CD14-positive monocyte (primary cell): Measurements from ENCODE around the gene NLK. TPM values are rescaled to one million over a fixed set of nuclear protein-coding genes. Genes with fewer than 3 reads are reported as not detected.

Experiments used
- DNase-seq, 3 donors: peaks; one replicate each; pipeline ENCODE4 v3.0.0-alpha.2; 2011 to 2022
- H2AFZ ChIP-seq: 2 replicates; pipeline ENCODE4 v1.6.0; 2012; ENCODE audit warnings: mild to moderate bottlenecking, low read depth, low read length, inconsistent platforms; ENCODE audit not compliant: insufficient read depth, poor library complexity, severe bottlenecking
- H3K27ac ChIP-seq, 2 donors: 1 replicate in 1 of 2; 2 replicates in 1 of 2; pipeline ENCODE4 v1.5.1; 2012 to 2013; ENCODE audit warnings: low read length in 2 of 2, control low read depth in 1 of 2, inconsistent platforms in 1 of 2, low read depth in 1 of 2, mild to moderate bottlenecking in 1 of 2
- H3K27me3 ChIP-seq, 2 donors: one replicate each; pipeline versions ENCODE4 v1.6.0 to v1.6.1; 2011 to 2013; ENCODE audit warnings: low read length in 2 of 2; ENCODE audit not compliant: control insufficient read depth in 2 of 2, insufficient read depth in 2 of 2
- H3K36me3 ChIP-seq, 2 donors: replicated peaks in 1 of 2; 1 replicate in 1 of 2; 2 replicates in 1 of 2; pipeline versions ENCODE4 v1.5.1 to v1.6.1; 2012 to 2013; ENCODE audit warnings: low read length in 2 of 2, control low read depth in 1 of 2, inconsistent platforms in 1 of 2, mild to moderate bottlenecking in 1 of 2; ENCODE audit not compliant: insufficient read depth in 2 of 2, control insufficient read depth in 1 of 2
- H3K4me1 ChIP-seq, 2 donors: 1 replicate in 1 of 2; 2 replicates in 1 of 2; pipeline versions ENCODE4 v1.5.1 to v1.6.1; 2012 to 2013; ENCODE audit warnings: low read length in 2 of 2, control low read depth in 1 of 2, inconsistent platforms in 1 of 2, mild to moderate bottlenecking in 1 of 2, moderate library complexity in 1 of 2; ENCODE audit not compliant: insufficient read depth in 2 of 2, control insufficient read depth in 1 of 2
- H3K4me2 ChIP-seq: replicated peaks from 2 replicates; pipeline ENCODE3; 2012; ENCODE audit warnings: low read length, moderate library complexity, mild to moderate bottlenecking; ENCODE audit not compliant: poor library complexity, severe bottlenecking; ENCODE audit errors: extremely low read depth
- H3K4me3 ChIP-seq, 3 experiments: fragments of 200-600 bp in 1 of 3; sonication (generic) in 1 of 3; replicated peaks in 1 of 3; 1 replicate in 2 of 3; 2 replicates in 1 of 3; pipeline ENCODE4 v1.5.1; 2011 to 2013; ENCODE audit warnings: low read length in 3 of 3, mild to moderate bottlenecking in 3 of 3, control low read depth in 2 of 3, low read depth in 2 of 3, inconsistent platforms in 1 of 3, moderate library complexity in 1 of 3
- H3K79me2 ChIP-seq: 2 replicates; pipeline ENCODE4 v1.6.0; 2012; ENCODE audit warnings: mild to moderate bottlenecking, control low read depth, inconsistent platforms, low read length, moderate library complexity; ENCODE audit not compliant: insufficient read depth
- H3K9ac ChIP-seq: 2 replicates; pipeline ENCODE4 v1.6.0; 2017; ENCODE audit warnings: low read length, mild to moderate bottlenecking; ENCODE audit not compliant: insufficient read depth, poor library complexity, severe bottlenecking
- H3K9me3 ChIP-seq, 2 donors: replicated peaks in 1 of 2; 1 replicate in 1 of 2; 2 replicates in 1 of 2; pipeline versions ENCODE4 v1.5.1 to v1.6.1; 2012 to 2013; ENCODE audit warnings: low read length in 2 of 2, control low read depth in 1 of 2; ENCODE audit not compliant: control insufficient read depth in 1 of 2, insufficient read depth in 1 of 2
- H4K20me1 ChIP-seq: 2 replicates; pipeline ENCODE4 v1.6.0; 2012; ENCODE audit warnings: mild to moderate bottlenecking, low read length, control low read depth, moderate library complexity; ENCODE audit not compliant: insufficient read depth
- H3K27ac Mint-ChIP-seq, 7 donors: one replicate each; pipeline ENCODE4 v1.8.0; 2020; ENCODE audit warnings: mild to moderate bottlenecking in 7 of 7, mixed read lengths in 7 of 7, moderate library complexity in 6 of 7, inconsistent platforms in 2 of 7
- H3K27me3 Mint-ChIP-seq, 3 donors: one replicate each; pipeline ENCODE4 v1.8.0; 2021 to 2022; ENCODE audit warnings: low read depth in 3 of 3, mild to moderate bottlenecking in 3 of 3, mixed read lengths in 3 of 3, moderate library complexity in 3 of 3, inconsistent platforms in 1 of 3
- H3K36me3 Mint-ChIP-seq, 2 donors: one replicate each; pipeline ENCODE4 v1.8.0; 2020; ENCODE audit warnings: mixed read lengths in 2 of 2, inconsistent platforms in 1 of 2, mild to moderate bottlenecking in 1 of 2
- H3K4me1 Mint-ChIP-seq: one replicate; pipeline ENCODE4 v1.8.0; 2020; ENCODE audit warnings: mild to moderate bottlenecking, mixed read lengths
- H3K4me3 Mint-ChIP-seq, 2 donors: one replicate each; pipeline ENCODE4 v1.8.0; 2020; ENCODE audit warnings: mild to moderate bottlenecking in 2 of 2, mixed read lengths in 2 of 2, moderate library complexity in 1 of 2
- H3K9me3 Mint-ChIP-seq, 7 donors: one replicate each; pipeline ENCODE4 v1.8.0; 2020 to 2022; ENCODE audit warnings: mixed read lengths in 7 of 7, mild to moderate bottlenecking in 6 of 7, moderate library complexity in 6 of 7, inconsistent platforms in 2 of 7
- WGBS: methylation state at CpG from one replicate; pipeline ENCODE4 v1.1.5; 2013; ENCODE audit warnings: missing lambda C conversion rate; ENCODE audit not compliant: insufficient coverage; 5-methylcytosine and 5-hydroxymethylcytosine counted together
- intact Hi-C, 2 donors: fragments of 100-400 bp; cut with micrococcal nuclease; formaldehyde crosslinking; loops; one replicate each; pipeline versions ENCODE4 v1.15.0 to v1.15.1; 2023
- polyA plus RNA-seq, 3 donors: library from polyadenylated mRNA; depleted of rRNA in 1 of 3; unstranded in 2 of 3; stranded (reverse) in 1 of 3; fragments of 300-500 nt in 2 of 3; fragments of >200 nt in 1 of 3; fragmentation: Illumina TruSeq in 2 of 3; gene quantifications; 1 replicate in 2 of 3; 2 replicates in 1 of 3; pipeline ENCODE4 v1.2.3, GENCODE V29; 2012 to 2021
- TF ChIP-seq, protein P1 (sequence below): fragments of 200-600 bp; IDR thresholded peaks from one replicate; pipeline ENCODE4 v1.8.0; 2022; ENCODE audit warnings: antibody characterized with exemption, mild to moderate bottlenecking

Gene NLK
- polyA plus RNA-seq, 3 donors: 1.7 to 6.5 (median 2.0) TPM

DNA sequence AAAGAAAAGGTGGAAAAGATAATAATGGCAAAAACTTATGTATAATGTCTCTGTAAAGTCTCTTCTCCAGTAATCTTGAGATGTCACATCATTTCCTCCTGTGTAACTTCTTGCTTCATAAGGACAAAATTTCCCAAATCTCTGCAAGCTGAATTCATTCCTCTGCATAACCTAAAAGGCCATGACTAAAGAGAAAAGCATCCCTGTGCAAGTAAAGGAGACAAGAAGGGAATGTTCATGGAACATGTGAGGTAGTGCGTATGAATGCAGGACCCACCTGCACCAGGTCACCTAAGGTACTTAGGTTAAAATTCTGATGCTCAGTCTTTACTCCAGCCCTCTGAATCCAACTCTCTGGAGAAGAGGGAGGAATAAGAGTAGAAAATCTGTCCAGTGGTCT lies 46.9 kb upstream of the NLK start:
- WGBS: no CpG with 5 or more reads among the region's 1 CpG
- Histone ChIP-seq H3K4me1 (no peaks in the 10 kb centered on the region), H3K9ac (no peak overlapping the region), H3K27me3 (no peaks in the 10 kb centered on the region), H3K79me2 (no peaks in the 10 kb centered on the region), H4K20me1 (no peaks in the 10 kb centered on the region), H3K27ac (no peak overlapping the region), H3K36me3 (no peaks in the 10 kb centered on the region), H3K4me2 (no peak overlapping the region), H2AFZ (no peak overlapping the region), H3K4me3 (no peak overlapping the region), H3K9me3 (peaks cover 7 to 10% of the 10 kb centered on the region in 2 donors)
- intact Hi-C loops: no loop called here
- Mint-ChIP-seq H3K36me3 (no peaks in the 10 kb centered on the region), H3K4me1 (no peaks in the 10 kb centered on the region), H3K27me3 (peaks cover 7 to 8% (median 8%) of the 10 kb centered on the region in 3 donors), H3K9me3 (peaks cover 0 to 7% (median 0%) of the 10 kb centered on the region in 7 donors), H3K27ac (no peak overlapping the region), H3K4me3 (no peak overlapping the region)
- TF ChIP-seq, protein P1, sequence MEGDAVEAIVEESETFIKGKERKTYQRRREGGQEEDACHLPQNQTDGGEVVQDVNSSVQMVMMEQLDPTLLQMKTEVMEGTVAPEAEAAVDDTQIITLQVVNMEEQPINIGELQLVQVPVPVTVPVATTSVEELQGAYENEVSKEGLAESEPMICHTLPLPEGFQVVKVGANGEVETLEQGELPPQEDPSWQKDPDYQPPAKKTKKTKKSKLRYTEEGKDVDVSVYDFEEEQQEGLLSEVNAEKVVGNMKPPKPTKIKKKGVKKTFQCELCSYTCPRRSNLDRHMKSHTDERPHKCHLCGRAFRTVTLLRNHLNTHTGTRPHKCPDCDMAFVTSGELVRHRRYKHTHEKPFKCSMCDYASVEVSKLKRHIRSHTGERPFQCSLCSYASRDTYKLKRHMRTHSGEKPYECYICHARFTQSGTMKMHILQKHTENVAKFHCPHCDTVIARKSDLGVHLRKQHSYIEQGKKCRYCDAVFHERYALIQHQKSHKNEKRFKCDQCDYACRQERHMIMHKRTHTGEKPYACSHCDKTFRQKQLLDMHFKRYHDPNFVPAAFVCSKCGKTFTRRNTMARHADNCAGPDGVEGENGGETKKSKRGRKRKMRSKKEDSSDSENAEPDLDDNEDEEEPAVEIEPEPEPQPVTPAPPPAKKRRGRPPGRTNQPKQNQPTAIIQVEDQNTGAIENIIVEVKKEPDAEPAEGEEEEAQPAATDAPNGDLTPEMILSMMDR: no peak
- DNase-seq: no peak

DNA sequence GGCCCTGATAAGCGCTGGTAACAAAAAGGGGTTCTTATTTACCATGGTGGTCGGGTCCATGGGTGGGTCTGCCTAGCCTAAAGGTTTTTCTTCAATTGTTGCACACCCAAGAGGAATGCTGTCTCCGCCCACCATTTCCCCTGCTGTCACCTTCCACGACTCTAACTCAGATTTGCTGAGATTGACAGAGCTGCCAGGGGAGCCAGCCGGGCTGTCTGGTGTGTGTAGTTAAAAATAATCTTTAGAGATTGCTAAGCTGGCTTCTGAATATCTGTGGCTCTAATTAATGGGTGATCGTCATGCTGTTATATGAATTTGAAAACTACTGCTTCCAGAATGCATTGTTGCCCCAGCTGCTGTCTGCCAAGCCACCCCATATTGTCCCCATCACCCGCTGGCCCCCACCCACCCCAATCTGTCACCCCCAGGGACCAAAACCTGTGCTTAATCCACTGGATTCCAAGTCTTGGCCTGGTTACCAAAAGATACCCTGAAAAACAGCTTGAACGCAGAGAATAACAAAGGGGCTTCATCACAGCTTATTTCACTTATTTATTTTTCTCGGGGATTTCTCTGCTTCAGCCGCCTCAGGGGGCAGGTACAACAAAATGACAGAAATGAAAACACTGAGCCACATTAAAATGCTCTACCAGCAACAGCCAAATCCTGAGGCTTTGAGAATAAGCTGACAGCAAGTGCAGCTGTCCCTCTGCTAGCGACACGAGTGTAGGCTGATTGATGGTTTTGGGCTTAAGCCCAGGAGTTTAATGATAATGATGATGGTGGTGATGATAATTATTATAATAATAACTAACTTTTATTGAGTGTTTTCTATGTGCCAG lies 46.1 kb upstream of the NLK start:
- no peaks in the 10 kb centered on the region for H3K4me1 ChIP-seq
- no peaks in the 10 kb centered on the region for H3K79me2 ChIP-seq
- H3K9me3 ChIP-seq: peaks cover 7 to 10% of the 10 kb centered on the region in 2 donors
- intact Hi-C loops: no loop called here
- Mint-ChIP-seq H3K9me3 (peaks cover 0 to 5% (median 0%) of the 10 kb centered on the region in 7 donors), H3K36me3 (no peaks in the 10 kb centered on the region), H3K4me3 (no peak overlapping the region), H3K27ac (no peak overlapping the region), H3K27me3 (peaks cover 6 to 7% (median 6%) of the 10 kb centered on the region in 3 donors), H3K4me1 (no peaks in the 10 kb centered on the region)
- no peaks in the 10 kb centered on the region for H3K27me3 ChIP-seq
- no peak overlapping the region for H3K27ac ChIP-seq
- H3K36me3 ChIP-seq: no peaks in the 10 kb centered on the region
- no peak overlapping the region for H3K9ac ChIP-seq
- TF ChIP-seq, protein P1: no peak
- DNase-seq: no peak
- no peak overlapping the region for H3K4me3 ChIP-seq
- H3K4me2 ChIP-seq: no peak overlapping the region
- 91% methylated on average over 4 of the region's 12 CpGs for whole genome bisulfite sequencing
- H4K20me1 ChIP-seq: no peaks in the 10 kb centered on the region
- H2AFZ ChIP-seq: no peak overlapping the region
